Memory B cell (primary cell): ENCODE data around the gene SHC4.

Source experiments
- ATAC-seq: fragments of 150-1000 bp; cut with Tn5 transposase; 2 replicates; pipeline ENCODE4 v1.10.0; 2021; ENCODE audit warnings: low read depth, mild to moderate bottlenecking, moderate library complexity
- DNase-seq, 2 donors: peaks; one replicate each; pipeline ENCODE4 v3.0.0; 2022; ENCODE audit warnings: low spot score in 2 of 2
- H3K27ac Mint-ChIP-seq: one replicate; pipeline ENCODE4 v1.8.0; 2022; ENCODE audit warnings: mild to moderate bottlenecking, moderate library complexity, mixed read lengths
- H3K27me3 Mint-ChIP-seq: one replicate; pipeline ENCODE4 v1.8.0; 2022; ENCODE audit warnings: mixed read lengths
- H3K36me3 Mint-ChIP-seq: one replicate; pipeline ENCODE4 v1.8.0; 2022; ENCODE audit warnings: mild to moderate bottlenecking, mixed read lengths
- H3K4me1 Mint-ChIP-seq: one replicate; pipeline ENCODE4 v1.8.0; 2022; ENCODE audit warnings: mixed read lengths
- H3K4me3 Mint-ChIP-seq: one replicate; pipeline ENCODE4 v1.8.0; 2022; ENCODE audit warnings: mild to moderate bottlenecking, moderate library complexity, mixed read lengths
- H3K9me3 Mint-ChIP-seq: one replicate; pipeline ENCODE4 v1.8.0; 2022; ENCODE audit warnings: mixed read lengths

SHC4 gene

GRCh38 chr15:48896869-48897814, 66.6 kb downstream of the SHC4 start:
- DNase-seq = no peak
- no peak for ATAC-seq
- Mint-ChIP-seq H3K9me3 (no peaks in the 10 kb centered on the region), H3K36me3 (no peaks in the 10 kb centered on the region), H3K4me3 (no peak overlapping the region), H3K27me3 (peaks cover 9% of the 10 kb centered on the region), H3K27ac (no peak overlapping the region), H3K4me1 (no peaks in the 10 kb centered on the region)

DNA sequence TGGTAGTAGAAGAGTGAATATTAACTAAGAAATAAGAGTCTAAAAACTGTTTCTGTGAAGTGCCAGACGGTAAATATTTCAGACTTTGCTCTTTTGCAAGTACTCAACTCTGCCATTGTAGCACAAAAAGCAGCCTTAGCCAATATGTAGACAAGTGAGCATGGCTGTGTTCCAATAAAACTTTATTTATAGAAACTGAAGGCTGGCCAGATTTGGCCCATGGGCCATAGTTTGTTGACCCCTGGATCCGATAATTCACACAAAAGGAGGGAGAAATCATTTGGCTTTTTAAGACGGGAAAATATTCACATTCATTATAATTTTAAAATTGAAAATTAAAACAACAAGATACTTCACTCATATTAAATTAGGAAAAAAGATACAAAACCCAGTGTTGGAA, 70.4 kb downstream of the SHC4 start:
- no peak overlapping the region for H3K4me3 Mint-ChIP-seq
- no peak overlapping the region for H3K27ac Mint-ChIP-seq
- H3K9me3 Mint-ChIP-seq = no peaks in the 10 kb centered on the region
- H3K4me1 Mint-ChIP-seq = no peaks in the 10 kb centered on the region
- DNase-seq = no peak
- no peaks in the 10 kb centered on the region for H3K36me3 Mint-ChIP-seq
- no peak for ATAC-seq
- peaks cover 12% of the 10 kb centered on the region for H3K27me3 Mint-ChIP-seq

DNA sequence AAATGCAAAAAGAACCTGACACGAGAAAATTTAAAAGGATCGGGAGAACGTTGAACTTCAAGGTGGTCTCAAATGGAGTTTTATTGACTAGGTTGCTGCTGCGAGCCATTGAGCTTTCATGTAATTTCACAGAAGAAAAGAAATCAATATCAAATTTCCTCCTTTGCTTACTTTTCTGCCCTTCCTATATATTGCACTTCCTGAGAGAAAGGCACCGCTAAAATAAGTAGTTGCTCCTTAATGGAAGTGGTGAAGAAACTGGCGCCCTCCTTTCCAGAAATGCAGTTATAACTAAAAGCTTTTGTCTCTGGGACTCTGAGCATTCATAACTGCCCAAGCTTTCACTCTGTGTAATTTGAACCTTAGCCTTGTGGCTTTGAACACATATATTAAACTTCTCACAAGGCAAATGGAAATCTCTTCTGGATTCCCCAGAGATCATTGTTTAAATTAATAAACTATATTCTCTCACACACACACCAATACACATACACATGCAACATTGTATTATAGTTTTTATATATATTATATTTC, 72.4 kb downstream of the SHC4 start:
- Mint-ChIP-seq H3K4me1 (no peaks in the 10 kb centered on the region), H3K36me3 (no peaks in the 10 kb centered on the region), H3K9me3 (no peaks in the 10 kb centered on the region), H3K4me3 (no peak overlapping the region), H3K27me3 (peaks cover 8% of the 10 kb centered on the region), H3K27ac (no peak overlapping the region)
- DNase-seq (no peak), ATAC-seq (no peak)

- Mint-ChIP-seq H3K9me3 (no peaks in the 10 kb centered on the region), H3K4me3 (no peak overlapping the region), H3K27ac (no peak overlapping the region), H3K4me1 (no peaks in the 10 kb centered on the region), H3K36me3 (no peaks in the 10 kb centered on the region), H3K27me3 (peaks cover 8% of the 10 kb centered on the region)
- DNase-seq = no peak
- ATAC-seq = no peak
Measured at GRCh38 chr15:48890375-48890972, 73.2 kb downstream of the SHC4 start.

DNA sequence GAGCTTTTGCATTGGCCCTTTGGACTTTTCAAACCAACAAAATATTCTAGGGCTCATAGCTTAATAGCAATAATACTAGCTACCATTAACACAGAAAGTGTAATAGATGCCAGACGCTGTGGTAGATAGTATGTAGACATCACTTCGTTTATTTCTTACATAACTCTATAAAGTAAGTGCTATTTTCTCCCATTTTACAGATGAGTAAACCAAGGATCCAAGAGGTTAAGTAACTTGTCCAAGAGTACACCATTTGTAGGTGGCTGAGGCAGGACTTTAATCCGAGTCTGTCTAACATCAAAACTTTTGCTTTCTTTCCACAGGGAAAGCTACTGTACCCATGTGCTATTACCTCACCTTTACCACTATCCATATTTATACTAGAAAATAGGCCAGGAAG, 73.8 kb downstream of the SHC4 start:
- no peak overlapping the region for H3K4me3 Mint-ChIP-seq
- no peak overlapping the region for H3K27ac Mint-ChIP-seq
- no peaks in the 10 kb centered on the region for H3K4me1 Mint-ChIP-seq
- H3K36me3 Mint-ChIP-seq = no peaks in the 10 kb centered on the region
- H3K9me3 Mint-ChIP-seq = no peaks in the 10 kb centered on the region
- H3K27me3 Mint-ChIP-seq = peaks cover 8% of the 10 kb centered on the region
- ATAC-seq (no peak), DNase-seq (no peak)

- DNase-seq (no peak), ATAC-seq (no peak)
- Mint-ChIP-seq H3K27ac (no peak overlapping the region), H3K36me3 (no peaks in the 10 kb centered on the region), H3K9me3 (no peaks in the 10 kb centered on the region), H3K4me1 (no peaks in the 10 kb centered on the region), H3K27me3 (peaks cover 12% of the 10 kb centered on the region), H3K4me3 (no peak overlapping the region)
Measured at GRCh38 chr15:48888836-48889235, 74.9 kb downstream of the SHC4 start.

DNA sequence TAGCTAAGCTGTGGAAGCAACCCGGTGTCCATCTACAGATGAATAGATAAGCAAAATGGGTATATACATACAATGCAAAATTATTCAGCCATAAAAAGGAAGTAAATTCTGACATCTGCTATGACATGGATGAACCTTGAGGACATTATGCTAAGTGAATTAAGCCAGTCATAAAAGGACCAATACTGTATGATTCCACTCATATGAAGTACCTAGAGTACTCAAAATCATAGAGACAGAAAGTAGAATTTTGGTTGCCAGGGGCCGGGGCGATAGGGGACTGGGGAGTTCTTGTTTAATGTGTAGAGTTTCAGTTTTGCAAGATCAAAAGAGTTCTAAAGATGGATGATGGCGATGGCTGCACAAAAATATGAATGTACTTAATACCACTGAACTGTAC, 75.5 kb downstream of the SHC4 start:
- H3K27ac Mint-ChIP-seq = no peak overlapping the region
- H3K27me3 Mint-ChIP-seq = peaks cover 12% of the 10 kb centered on the region
- ATAC-seq (no peak), DNase-seq (no peak)
- no peak overlapping the region for H3K4me3 Mint-ChIP-seq
- no peaks in the 10 kb centered on the region for H3K4me1 Mint-ChIP-seq
- no peaks in the 10 kb centered on the region for H3K36me3 Mint-ChIP-seq
- H3K9me3 Mint-ChIP-seq = no peaks in the 10 kb centered on the region

- Mint-ChIP-seq H3K27me3 (peaks cover 12% of the 10 kb centered on the region), H3K4me1 (no peaks in the 10 kb centered on the region), H3K27ac (no peak overlapping the region), H3K4me3 (no peak overlapping the region), H3K9me3 (no peaks in the 10 kb centered on the region), H3K36me3 (no peaks in the 10 kb centered on the region)
- ATAC-seq = no peak
- no peak for DNase-seq
Measured at GRCh38 chr15:48887144-48887543, 76.6 kb downstream of the SHC4 start.

DNA sequence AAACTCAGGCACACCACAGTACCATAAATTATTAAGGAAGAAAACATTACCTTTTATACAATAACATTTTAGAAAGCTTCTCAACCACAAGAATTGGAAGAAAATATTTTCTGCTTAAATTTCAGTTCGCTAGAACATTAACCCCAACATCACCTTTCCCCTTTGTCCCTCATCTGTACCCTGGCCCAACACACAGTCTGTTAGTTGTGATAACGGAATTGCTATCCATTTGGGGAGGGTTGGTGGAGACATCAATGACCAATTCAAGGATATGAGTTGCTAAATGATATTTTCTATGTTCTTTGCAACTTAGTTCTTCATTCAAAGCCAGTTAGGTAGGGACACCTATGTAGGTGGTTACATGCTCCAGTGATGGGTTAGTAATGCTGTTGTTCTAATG, 80.0 kb downstream of the SHC4 start:
- H3K4me1 Mint-ChIP-seq = peaks cover 8% of the 10 kb centered on the region
- no peaks in the 10 kb centered on the region for H3K9me3 Mint-ChIP-seq
- H3K36me3 Mint-ChIP-seq = peaks cover under 1% of the 10 kb centered on the region
- H3K4me3 Mint-ChIP-seq = no peak overlapping the region
- DNase-seq (no peak), ATAC-seq (no peak)
- H3K27me3 Mint-ChIP-seq = peaks cover 9% of the 10 kb centered on the region
- H3K27ac Mint-ChIP-seq = no peak overlapping the region

GRCh38 chr15:48880070-48880634, 83.6 kb downstream of the SHC4 start:
- DNase-seq (no peak), ATAC-seq (no peak)
- H3K4me3 Mint-ChIP-seq = no peak overlapping the region
- peaks cover 6% of the 10 kb centered on the region for H3K36me3 Mint-ChIP-seq
- H3K9me3 Mint-ChIP-seq = no peaks in the 10 kb centered on the region
- peaks cover 4% of the 10 kb centered on the region for H3K27me3 Mint-ChIP-seq
- H3K4me1 Mint-ChIP-seq = peaks cover 18% of the 10 kb centered on the region
- no peak overlapping the region for H3K27ac Mint-ChIP-seq

DNA sequence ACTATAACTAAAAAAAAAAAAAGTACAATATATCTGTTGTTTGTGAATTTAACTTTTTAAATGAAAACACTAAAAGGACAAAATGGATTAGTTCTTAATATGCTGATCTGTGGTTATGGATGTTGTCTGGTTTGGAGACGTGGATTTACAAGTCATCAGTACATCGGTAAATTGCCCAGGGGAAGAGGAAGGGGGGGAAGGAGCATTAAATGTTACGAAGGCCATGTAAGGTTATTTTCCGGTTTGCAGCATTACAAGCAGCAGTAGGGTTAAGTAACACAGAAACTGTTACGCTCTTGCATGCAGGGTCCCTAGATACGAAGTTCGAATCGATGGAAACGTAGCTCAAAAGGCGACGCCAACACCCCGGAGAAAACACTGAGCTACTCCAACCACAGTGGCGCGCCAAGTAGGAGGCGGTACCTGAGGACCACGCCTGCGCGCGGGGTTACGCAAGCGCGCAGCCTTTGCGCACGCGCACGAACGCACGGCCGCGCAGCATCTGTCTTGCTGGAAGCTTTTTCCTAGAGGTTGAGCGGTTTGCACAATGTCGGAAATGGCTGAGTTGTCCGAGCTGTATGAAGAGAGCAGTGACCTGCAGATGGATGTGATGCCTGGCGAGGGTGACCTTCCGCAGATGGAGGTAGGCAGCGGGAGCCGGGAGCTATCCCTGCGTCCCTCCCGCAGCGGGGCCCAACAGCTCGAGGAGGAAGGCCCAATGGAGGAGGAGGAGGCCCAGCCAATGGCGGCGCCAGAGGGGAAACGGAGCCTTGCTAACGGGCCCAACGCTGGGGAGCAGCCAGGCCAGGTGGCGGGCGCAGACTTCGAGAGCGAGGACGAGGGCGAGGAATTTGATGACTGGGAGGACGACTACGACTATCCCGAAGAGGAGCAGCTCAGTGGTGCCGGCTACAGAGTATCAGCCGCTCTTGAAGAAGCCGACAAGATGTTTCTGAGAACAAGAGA, 85.8 kb downstream of the SHC4 start, which contains the start of gene EID1:
Gene EID1, plus strand, starts transcription at position 505 of the 966 bp plus-strand sequence. Its CDS starts 43 bp downstream, at position 548.
- Mint-ChIP-seq H3K9me3 (no peaks in the 10 kb centered on the region), H3K27ac (peak within 1 kb of the TSS; percentile 98), H3K27me3 (no peaks in the 10 kb centered on the region), H3K4me1 (peaks cover 18% of the 10 kb centered on the region), H3K4me3 (peak within 1 kb of the TSS; percentile 99), H3K36me3 (peaks cover 6% of the 10 kb centered on the region)
- ATAC-seq = peak; percentile 95
- DNase-seq = peak; percentile 83 to 87

- H3K4me1 Mint-ChIP-seq = peaks cover 18% of the 10 kb centered on the region
- DNase-seq (no peak), ATAC-seq (no peak)
- H3K9me3 Mint-ChIP-seq = no peaks in the 10 kb centered on the region
- H3K27me3 Mint-ChIP-seq = no peaks in the 10 kb centered on the region
- peaks cover 6% of the 10 kb centered on the region for H3K36me3 Mint-ChIP-seq
- no peak overlapping the region for H3K4me3 Mint-ChIP-seq
- H3K27ac Mint-ChIP-seq = no peak overlapping the region
Measured at GRCh38 chr15:48876057-48876456, 87.7 kb downstream of the SHC4 start.

DNA sequence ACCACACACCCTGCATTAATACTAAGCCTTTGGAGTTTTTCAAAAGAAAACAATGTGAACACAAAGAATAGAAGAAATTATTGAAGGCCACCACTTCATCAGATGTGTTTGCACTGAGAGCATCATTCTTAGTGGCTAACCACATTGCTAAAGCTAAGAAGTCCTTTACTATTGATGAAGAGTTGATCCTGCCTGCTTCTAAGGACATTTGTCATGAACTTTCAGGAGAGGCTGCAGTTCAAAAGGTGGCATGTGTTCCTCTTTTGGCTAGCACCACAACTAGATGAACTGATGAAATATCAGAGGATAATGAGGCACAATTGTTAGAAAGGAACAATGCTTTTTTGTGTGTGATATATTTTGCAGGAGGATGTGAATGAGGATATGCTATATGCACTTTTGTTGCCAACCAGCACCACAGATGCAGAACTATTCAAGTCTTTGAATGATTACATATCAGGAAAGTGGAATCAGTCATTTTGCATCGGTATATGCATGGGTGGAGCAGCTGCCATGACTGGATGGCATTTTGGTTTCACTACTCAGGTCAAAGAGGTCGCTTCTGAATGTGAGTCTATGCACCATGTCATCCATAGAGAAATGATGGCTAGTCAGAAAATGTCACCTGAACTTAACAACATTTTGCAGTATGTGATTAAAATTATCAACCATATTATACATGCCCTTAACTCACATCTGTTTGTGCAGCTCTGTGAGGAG, 88.3 kb downstream of the SHC4 start:
- H3K36me3 Mint-ChIP-seq = peaks cover 6% of the 10 kb centered on the region
- H3K27ac Mint-ChIP-seq = no peak overlapping the region
- H3K4me3 Mint-ChIP-seq = no peak overlapping the region
- DNase-seq = no peak
- no peaks in the 10 kb centered on the region for H3K27me3 Mint-ChIP-seq
- no peak for ATAC-seq
- H3K9me3 Mint-ChIP-seq = no peaks in the 10 kb centered on the region
- H3K4me1 Mint-ChIP-seq = peaks cover 15% of the 10 kb centered on the region
